Medulla oblongata (tissue), 1 donor: ENCODE results near the gene COL3A1.

Experiments used
- DNase-seq: peaks from one replicate; pipeline ENCODE4 v3.0.0-alpha.2; 2015; ENCODE audit errors: extremely low spot score

Gene COL3A1

DNA sequence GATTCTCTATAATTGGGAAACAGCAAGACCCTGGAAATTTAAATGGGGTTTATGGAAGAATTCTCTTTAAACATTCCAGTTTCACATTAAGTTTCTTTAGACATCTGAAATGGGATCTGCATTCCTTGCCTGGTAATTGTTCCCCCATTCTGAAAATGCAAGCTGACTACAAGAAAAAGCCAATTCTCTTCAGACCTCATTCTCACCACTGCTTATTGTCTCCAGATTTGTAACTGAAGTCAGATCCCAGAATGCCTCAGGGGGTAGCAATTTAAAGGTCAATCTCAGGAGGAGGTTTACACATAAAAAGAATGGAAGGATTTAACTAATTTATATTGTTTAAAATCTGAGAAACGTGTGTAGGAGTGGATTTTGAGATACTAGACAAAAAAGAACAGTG, 41.2 kb downstream of the COL3A1 start:
- DNase-seq = no peak

DNA sequence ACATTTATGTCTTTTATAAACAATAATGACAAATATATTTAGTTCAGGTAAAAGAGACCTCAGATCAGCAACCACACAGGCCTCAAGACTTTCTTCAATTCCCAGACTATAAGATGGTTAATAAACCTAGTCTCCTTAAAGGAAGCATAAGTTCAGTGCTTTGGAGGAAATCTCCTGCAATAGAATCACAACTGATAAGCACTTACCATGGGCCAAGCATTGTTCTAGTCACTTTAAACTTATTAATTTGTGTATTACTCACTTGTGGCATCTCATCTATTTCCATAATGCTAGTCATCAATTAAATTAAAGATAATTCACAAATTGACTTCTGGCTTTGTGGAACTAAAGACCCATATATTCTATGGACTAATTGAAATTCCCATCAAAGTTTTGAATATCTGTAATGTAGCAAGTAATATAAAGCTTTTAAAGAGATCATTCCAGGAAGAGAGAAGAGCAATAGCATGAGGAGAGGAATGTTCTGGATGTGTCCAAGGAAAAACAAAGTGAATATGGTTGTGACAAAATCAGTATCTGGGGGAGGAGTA, 42.2 kb downstream of the COL3A1 start:
- DNase-seq = no peak

DNA sequence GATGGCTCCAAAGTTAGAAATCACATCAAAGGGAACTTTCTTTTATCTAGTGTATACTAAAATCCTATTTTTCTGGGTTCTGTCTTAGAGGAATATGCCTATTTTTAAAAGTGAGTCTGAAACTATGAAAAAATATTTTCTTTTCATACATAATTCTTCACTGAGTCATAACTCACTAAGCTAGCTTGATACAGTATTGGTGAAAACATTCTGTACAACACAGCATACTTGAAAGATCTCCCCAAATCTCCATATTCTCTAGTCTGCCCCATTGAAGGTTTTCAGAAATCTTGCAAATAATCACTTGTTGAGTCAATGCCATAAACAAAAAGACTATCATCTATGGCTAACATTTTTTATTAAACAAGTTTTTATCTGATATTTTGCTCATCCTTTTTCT, 44.5 kb downstream of the COL3A1 start:
- no peak for DNase-seq

DNA sequence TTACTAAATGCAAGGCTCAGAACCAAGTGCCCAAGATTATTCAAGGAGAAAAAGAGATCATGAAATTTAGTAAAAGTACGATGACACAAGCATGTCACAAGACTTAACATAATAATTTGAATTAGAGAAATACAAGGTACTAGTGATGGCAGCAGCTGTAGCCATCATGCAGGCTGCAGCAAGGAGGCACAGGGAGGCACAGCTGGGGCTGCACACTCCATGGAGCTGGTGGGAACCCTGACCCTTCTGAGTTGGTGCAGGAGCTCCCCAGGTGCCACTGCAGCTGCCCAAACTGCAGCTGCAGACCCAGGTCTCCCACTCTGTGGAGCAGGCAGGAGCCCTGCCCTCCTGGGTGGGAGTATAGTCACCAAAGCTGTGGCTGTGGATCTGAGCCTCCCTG, 46.0 kb downstream of the COL3A1 start:
- DNase-seq = no peak

DNA sequence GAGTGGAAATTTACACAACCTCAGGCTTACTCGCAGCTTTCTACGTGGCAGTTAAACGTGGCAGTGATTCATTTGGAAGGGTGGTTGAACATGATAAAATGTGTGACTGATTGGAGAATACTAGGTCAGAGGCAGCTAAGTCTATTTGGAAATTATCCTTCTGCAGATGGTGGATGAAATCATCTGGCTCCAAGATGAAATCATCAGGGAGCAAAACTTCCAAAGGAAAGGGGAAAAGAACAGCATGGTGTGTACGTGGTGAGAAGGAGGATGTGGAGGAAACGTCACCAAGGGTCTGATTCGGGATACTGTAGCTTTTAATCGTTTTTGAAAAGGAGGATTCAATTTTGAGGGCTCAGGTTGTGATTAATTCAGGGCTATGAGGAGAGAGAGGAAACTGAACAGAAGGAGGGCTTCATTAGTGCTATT, 47.9 kb downstream of the COL3A1 start:
- no peak for DNase-seq

DNA sequence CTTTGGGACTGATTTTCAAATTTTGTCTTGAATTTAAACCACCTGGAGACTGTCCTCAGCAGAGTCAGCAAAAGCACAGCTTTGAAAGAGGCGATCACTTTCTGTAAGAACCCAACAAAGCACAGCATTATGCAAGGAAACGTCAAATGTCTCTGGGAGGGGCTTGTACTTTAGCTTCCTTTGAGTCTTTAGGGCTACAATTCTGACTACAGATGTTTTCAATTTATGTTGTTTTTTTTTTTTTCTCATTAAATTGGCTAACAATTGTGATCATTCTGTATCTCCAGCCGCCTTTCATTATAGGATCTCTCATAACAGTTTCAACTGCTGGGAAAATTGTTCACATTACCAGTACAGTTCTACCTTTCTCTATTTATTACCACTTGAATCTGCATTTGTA, 48.3 kb downstream of the COL3A1 start:
- no peak for DNase-seq

DNA sequence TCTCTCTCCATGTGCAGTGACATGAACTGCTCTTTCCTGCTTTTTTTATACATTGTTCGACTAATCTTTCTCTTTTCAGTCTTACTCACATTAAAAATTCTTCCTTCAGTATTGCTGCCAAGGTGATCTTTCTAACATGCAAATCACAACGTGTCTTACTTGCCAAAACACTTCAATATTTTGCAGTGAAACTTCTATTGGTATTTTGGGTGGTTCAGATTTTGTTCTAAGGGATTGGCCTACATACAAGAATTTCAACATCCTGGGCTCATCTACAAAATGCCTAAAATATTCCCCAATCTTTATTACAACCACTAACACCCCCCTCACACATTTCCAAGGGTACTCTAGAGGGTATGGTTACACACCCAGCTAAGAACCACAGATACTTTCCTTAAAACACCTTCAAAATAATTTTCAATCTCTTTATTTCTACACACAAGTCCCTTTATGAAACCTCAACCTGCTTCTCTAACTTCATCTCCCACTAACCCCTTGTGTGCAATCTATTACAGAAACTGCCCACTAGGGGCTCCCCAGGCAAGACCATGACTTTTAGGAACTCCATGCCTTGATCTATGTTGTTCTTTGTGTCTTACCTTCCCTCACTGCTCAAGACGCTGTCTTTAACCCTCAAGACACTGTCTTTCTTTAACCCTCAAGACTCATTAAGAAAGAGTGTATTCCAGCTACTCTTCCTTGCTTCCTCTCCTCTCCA, 50.9 kb downstream of the COL3A1 start:
- DNase-seq = no peak

DNA sequence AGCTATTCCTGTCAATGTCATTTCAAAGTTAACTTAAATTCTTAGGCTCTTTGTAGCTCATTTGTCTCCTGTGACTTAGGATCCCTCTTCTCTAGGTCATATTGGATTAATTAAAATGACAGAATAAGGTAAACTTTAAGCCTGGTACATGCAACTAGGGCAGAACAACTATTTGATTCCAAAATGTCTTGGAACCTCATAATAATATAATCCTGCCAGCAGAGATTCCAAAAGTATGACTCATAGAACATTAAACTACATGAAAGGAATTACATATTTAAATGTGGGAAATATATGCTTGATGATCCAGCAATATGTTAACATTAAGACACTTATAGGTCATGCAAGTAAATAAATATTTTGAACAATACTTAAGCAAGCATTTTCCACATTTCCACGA, 63.3 kb downstream of the COL3A1 start:
- no peak for DNase-seq

DNA sequence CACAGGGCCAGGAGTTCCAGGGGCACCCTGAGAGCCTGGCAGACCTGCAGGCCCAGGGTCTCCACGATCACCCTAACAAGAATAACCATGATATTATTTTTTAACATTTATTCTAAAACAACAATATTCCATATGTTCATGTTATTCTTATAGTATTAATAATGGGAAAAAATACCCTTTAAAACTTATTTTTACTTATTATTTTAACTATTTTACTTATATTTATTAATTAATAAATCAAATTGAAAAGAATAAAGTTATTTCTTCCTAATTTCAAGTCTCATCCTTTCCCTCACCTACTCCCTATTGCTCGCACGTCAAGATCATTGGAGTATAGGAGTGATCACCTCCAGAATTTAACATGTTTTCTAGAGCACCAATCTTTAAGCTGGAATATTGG, 71.7 kb downstream of the COL3A1 start:
- DNase-seq = no peak

DNA sequence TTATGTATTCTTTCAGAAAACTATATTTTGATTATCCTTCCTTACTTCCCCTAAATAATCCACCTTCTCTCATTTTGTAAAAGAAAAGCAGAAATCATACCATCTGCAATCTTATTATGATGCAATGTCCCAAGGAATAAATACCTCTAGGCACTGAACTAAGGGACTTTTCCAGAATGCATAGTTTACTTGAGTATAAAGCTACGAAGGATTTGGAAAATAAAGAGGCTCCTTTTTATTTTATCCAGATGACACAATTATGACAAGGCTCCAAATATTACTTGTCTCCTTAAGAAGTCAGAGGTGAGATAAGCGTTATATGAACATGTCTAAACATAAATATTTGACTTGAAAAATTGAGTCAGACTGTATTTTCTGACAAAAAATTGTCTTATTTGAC, 72.1 kb downstream of the COL3A1 start:
- no peak for DNase-seq

DNA sequence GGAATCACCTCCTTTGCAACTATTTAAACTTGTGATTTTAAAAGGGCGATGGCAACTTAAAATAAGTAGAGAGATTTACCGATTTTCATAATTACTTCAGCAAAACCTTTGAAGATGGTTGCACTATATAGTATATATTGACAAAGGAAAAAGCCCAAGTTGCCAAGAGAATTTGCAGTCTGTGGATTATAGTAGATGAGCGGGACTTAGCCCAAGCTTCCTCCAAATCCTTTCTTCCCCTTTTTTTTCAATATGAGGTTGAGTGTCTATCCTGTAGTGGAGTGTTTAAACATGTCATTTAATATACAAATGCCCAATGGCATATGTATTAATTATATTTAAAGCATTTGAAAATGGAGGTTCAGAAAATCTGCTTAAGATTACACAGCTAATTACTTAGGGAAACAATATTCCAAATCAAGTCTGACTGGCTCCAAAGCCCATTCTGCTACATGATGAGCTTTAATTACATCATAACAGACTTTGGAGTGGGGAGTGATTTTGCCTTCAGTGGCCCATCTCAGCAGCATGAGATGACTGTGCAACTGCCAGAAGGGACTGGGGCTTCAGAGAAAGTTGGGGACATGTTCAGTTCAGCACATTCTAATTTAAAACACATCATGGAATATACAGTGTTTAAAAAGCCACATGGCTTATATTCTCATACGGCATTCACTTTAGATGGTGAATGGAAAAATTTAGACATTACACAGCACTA, 73.2 kb downstream of the COL3A1 start:
- no peak for DNase-seq

DNA sequence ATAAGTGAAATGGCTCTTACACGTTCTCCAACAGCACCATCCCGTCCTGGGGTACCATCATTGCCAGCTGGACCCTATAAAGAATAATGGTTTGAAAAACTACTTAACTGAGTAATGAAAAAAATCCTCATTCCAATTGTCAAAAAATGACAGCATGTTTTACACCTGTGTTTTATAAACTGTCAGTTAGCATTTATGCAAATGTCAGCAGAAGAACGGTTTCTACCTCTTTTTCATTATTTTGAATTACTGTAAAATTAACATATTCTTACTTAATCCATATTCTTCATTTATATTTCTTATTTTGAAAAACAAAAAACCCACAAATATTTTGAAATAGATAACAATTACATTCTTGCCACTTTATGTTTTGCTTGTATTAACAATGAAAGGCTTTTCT, 74.0 kb downstream of the COL3A1 start:
- no peak for DNase-seq

DNA sequence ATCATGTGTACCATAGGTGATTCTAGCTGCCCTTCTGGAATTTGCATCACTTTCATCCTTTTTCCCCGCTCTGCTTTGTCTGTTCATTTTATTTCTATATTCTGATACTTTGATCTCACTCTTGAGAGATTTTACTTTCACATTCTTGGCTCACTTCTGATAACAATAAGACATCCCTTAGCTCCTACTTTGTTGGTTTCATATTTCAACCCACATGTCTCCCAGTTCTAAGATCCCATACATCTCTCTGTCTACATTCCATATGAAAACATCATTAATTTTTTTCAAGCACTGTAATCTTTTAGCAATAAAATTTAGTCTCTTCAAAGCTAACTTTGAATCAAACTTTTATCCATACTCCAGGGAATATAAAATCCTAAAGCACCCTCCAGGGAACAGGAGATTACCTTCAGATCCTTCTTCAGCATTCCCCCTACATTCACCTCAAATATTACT, 75.6 kb downstream of the COL3A1 start:
- DNase-seq = no peak

DNA sequence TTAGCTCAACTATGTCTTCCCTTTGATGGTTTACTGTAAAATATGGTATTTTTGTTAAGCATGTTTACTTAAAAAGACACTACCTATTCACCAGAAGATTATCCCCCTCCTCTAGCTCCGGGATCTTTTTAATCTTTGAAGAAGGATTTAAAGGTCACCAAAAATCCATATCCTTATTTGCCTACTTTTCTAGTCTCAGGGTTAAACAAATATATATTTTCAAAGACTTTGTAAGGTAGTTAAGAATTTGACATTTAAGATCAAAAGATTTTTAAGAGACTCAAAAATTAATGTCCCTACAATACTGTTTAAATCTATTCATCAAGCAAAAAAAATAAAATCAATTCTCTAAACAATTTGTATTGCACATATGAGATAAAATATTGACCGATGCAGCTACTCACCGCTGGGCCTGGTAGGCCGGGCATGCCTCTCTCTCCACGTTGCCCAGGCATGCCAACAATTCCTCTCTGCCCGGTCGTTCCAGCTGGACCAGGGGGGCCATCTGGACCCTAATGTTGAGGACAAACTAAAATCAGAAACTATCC, 76.1 kb downstream of the COL3A1 start:
- DNase-seq = no peak

DNA sequence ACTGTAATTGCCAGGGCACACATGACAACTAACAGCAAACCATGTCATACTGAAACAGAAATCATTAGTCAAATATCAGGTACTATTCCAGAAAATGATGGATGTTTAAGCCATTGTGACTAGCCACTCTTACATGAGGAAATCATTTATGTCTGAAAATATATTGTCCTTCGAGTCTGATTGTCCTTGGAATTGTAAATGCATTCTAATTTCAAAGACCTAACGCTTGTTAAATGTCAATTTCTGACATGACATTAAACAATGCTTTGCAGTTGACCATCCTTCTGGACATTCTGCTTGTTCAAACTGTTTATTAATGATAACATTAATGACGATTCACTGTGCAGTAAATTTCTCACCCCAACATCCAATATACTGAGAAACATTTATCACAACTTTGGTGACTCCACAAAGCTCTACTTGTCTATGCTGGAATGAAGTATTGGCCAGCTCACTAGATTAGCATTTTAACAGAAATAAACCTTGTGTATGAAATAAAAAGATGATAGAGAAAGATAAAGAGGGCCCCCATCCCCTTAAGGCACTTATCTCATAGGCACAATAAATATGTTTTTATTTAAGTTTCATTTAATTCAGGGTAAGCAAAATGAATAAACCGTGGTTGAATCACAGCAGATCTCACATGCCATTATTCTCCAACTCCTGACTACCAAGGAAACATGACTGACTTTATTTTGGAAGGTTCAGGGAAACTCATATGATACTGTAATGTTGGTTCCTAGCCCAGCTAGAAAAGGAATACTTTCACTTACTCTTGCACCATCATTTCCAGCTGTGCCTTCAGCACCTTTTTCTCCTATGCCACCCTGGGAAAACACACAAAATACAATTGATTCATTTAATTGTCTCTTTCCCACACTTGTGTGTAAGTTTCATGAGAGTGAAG, 82.3 kb downstream of the COL3A1 start:
- no peak for DNase-seq

DNA sequence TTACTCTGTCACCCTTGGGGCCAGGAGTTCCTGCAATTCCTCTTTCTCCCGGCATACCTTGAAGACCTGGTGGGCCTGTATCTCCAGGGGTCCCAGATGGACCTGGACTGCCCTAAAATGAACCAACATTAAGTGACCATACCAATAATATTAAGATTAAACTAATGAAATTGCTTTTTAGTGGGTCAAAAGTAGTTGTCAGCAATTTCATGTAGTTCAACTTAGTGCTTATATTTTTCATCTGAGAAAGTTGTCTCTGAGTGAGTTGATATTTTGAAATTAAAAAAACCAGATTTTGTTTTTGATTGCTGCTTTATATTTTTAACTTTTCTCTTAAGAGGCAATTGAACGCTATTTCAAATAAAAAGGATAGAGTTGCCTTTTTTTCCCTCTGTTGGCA, 83.1 kb downstream of the COL3A1 start:
- DNase-seq = no peak

DNA sequence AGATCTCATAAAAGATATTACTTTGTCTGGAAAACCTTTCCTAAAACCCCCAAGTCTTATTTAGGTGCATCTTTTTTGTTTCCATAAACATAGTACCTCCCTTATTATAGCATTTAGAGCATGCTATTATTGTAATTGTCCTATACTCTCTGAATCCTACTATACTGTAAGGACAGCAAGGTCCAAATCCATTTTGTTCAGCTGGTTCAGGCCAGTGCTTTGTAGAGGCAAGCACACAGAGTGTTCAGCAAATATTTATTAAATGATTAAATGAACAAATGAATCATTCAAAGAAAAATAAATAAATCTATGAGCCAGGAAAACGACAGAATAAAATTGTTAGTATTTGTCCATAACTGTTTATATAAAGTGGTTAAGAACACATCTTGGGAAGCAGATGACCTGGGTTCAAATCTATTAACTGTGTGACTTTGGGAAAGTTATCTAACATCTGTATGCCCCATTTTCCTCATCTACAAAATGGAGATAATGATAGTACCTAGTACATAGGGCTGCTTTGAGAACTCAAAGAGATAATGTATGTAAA, 86.0 kb downstream of the COL3A1 start:
- no peak for DNase-seq
